IMR-90 (cell line): ENCODE data around the gene NOL6. TPM values are rescaled to one million over a fixed set of nuclear protein-coding genes. Genes with fewer than 3 reads are reported as not detected.

Experiments used
- ATAC-seq: fragments of 200-7000 bp; cut with Tn5 transposase; 2 replicates; pipeline ENCODE4 v1.9.1; 2020; ENCODE audit warnings: low read depth, mild to moderate bottlenecking, moderate library complexity
- BruUV-seq: library from RNA; stranded (reverse); fragments of 400-500 nt; replicated peaks from 2 replicates; lab custom pipeline; 2021; lab: Mats Ljungman, UMichigan
- CTCF ChIA-PET: fragments of 300-600 bp; formaldehyde crosslinking; extraction: SDS; loops from one replicate; lab custom pipeline; 2021; ENCODE audit warnings: antibody characterized with exemption; lab: Yijun Ruan, JAX
- POLR2A ChIA-PET: fragments of 300-600 bp; sonication (Branson Sonifier 250); formaldehyde crosslinking; loops from one replicate; lab custom pipeline; 2022; ENCODE audit warnings: antibody characterized with exemption; ENCODE audit not compliant: unreplicated experiment; lab: Charles Lee
- DNase-seq: peaks from one replicate; pipeline ENCODE4 v3.0.0; 2013
- H2AFZ ChIP-seq: replicated peaks from 2 replicates; pipeline ENCODE3; 2013; ENCODE audit warnings: low read length, mild to moderate bottlenecking; ENCODE audit not compliant: poor library complexity
- H2AK5ac ChIP-seq: 2 replicates; pipeline ENCODE4 v1.6.1; 2013; ENCODE audit warnings: low read depth, low read length, inconsistent platforms
- H2AK9ac ChIP-seq: replicated peaks from 2 replicates; pipeline ENCODE3; 2013; ENCODE audit warnings: mild to moderate bottlenecking, low read depth, low read length, moderate library complexity; ENCODE audit not compliant: poor library complexity
- H2BK120ac ChIP-seq: 2 replicates; pipeline ENCODE4 v1.6.1; 2013; ENCODE audit warnings: low read depth, low read length, inconsistent platforms
- H2BK15ac ChIP-seq: 3 replicates; pipeline ENCODE4 v1.6.1; 2013; ENCODE audit warnings: low read depth, low read length, inconsistent platforms
- H2BK20ac ChIP-seq: 2 replicates; pipeline ENCODE4 v1.6.1; 2013; ENCODE audit warnings: low read depth, mild to moderate bottlenecking, inconsistent platforms, low read length, moderate library complexity
- H2BK5ac ChIP-seq: 2 replicates; pipeline ENCODE4 v1.6.1; 2013; ENCODE audit warnings: mild to moderate bottlenecking, low read depth, low read length, inconsistent platforms; ENCODE audit not compliant: poor library complexity, severe bottlenecking
- H3K14ac ChIP-seq: replicated peaks from 2 replicates; pipeline ENCODE4 v1.6.1; 2013; ENCODE audit warnings: low read depth, low read length, inconsistent platforms
- H3K18ac ChIP-seq: 2 replicates; pipeline ENCODE4 v1.6.1; 2013; ENCODE audit warnings: low read depth, low read length, control low read depth
- H3K23ac ChIP-seq: 2 replicates; pipeline ENCODE4 v1.6.1; 2013; ENCODE audit warnings: low read depth, low read length, inconsistent platforms
- H3K27ac ChIP-seq: 2 replicates; pipeline ENCODE4 v1.5.1; 2013; ENCODE audit warnings: mild to moderate bottlenecking, control low read depth, low read length; ENCODE audit not compliant: insufficient read depth
- H3K27me3 ChIP-seq: 2 replicates; pipeline ENCODE4 v1.6.1; 2013; ENCODE audit warnings: low read length; ENCODE audit not compliant: control insufficient read depth, insufficient read depth
- H3K36me3 ChIP-seq: 2 replicates; pipeline ENCODE4 v1.6.1; 2013; ENCODE audit warnings: low read length, mixed read lengths; ENCODE audit not compliant: control insufficient read depth, insufficient read depth
- H3K4ac ChIP-seq: 2 replicates; pipeline ENCODE4 v1.6.1; 2013; ENCODE audit warnings: low read depth, low read length, inconsistent platforms
- H3K4me1 ChIP-seq: 2 replicates; pipeline ENCODE4 v1.6.1; 2013; ENCODE audit warnings: low read length, mixed read lengths; ENCODE audit not compliant: control insufficient read depth, insufficient read depth
- H3K4me2 ChIP-seq: 2 replicates; pipeline ENCODE4 v1.6.1; 2013; ENCODE audit warnings: low read depth, mild to moderate bottlenecking, control low read depth, low read length, moderate library complexity
- H3K4me3 ChIP-seq: 2 replicates; pipeline ENCODE4 v1.5.1; 2013; ENCODE audit warnings: low read depth, mild to moderate bottlenecking, control low read depth, low read length, moderate library complexity; ENCODE audit not compliant: insufficient read depth
- H3K56ac ChIP-seq: 2 replicates; pipeline ENCODE4 v1.6.1; 2013; ENCODE audit warnings: low read length, inconsistent platforms; ENCODE audit not compliant: insufficient read depth; ENCODE audit errors: extremely low read depth
- H3K79me1 ChIP-seq, 2 experiments: 2 replicates each; pipeline ENCODE4 v1.6.1; 2013; ENCODE audit warnings: low read length in 2 of 2, inconsistent platforms in 1 of 2, low read depth in 1 of 2
- H3K9ac ChIP-seq: 2 replicates; pipeline ENCODE4 v1.6.1; 2013; ENCODE audit warnings: low read depth, low read length, control low read depth
- H3K9me1 ChIP-seq: 2 replicates; pipeline ENCODE4 v1.6.1; 2013; ENCODE audit warnings: low read length, inconsistent platforms; ENCODE audit not compliant: insufficient read depth
- H3K9me3 ChIP-seq: 2 replicates; pipeline ENCODE4 v1.6.1; 2013; ENCODE audit warnings: low read length; ENCODE audit not compliant: control insufficient read depth, insufficient read depth
- H4K20me1 ChIP-seq: 2 replicates; pipeline ENCODE4 v1.6.1; 2013; ENCODE audit warnings: low read length, inconsistent platforms; ENCODE audit not compliant: insufficient read depth
- H4K5ac ChIP-seq: 2 replicates; pipeline ENCODE4 v1.6.1; 2013; ENCODE audit warnings: mild to moderate bottlenecking, low read depth, low read length, control low read depth
- H4K8ac ChIP-seq, 2 experiments: 2 replicates each; pipeline ENCODE4 v1.6.1; 2013; ENCODE audit warnings: low read depth in 2 of 2, low read length in 2 of 2, control low read depth in 1 of 2, inconsistent platforms in 1 of 2
- H4K91ac ChIP-seq: 2 replicates; pipeline ENCODE4 v1.6.1; 2013; ENCODE audit warnings: low read depth, low read length, inconsistent platforms; ENCODE audit not compliant: insufficient read depth
- BHLHE40 ChIP-seq: fragments of 150-350 bp; IDR thresholded peaks from 2 replicates; pipeline ENCODE4 v1.6.1; 2016; ENCODE audit warnings: mild to moderate bottlenecking, low read depth, low read length
- CEBPB ChIP-seq: IDR thresholded peaks from 2 replicates; pipeline ENCODE4 v1.6.1; 2012; ENCODE audit warnings: low read depth, low read length, improper control_type of control experiment
- FOS ChIP-seq: fragments of 150-350 bp; IDR thresholded peaks from 2 replicates; pipeline ENCODE4 v1.6.1; 2016; ENCODE audit warnings: low read depth, low read length
- MXI1 ChIP-seq: IDR thresholded peaks from 2 replicates; pipeline ENCODE4 v1.6.1; 2012; ENCODE audit warnings: low read depth, mild to moderate bottlenecking, low read length, moderate library complexity, borderline replicate concordance
- NFE2L2 ChIP-seq: fragments of 150-350 bp; IDR thresholded peaks from 2 replicates; pipeline ENCODE4 v1.6.1; 2016; ENCODE audit warnings: low read depth, mild to moderate bottlenecking, low read length
- POLR2A ChIP-seq: IDR thresholded peaks from 2 replicates; pipeline ENCODE4 v1.6.1; 2012; ENCODE audit warnings: mild to moderate bottlenecking, low read depth, low read length
- RAD21 ChIP-seq: IDR thresholded peaks from 2 replicates; pipeline ENCODE4 v1.6.1; 2012; ENCODE audit warnings: low read length, improper control_type of control experiment
- RCOR1 ChIP-seq: IDR thresholded peaks from 2 replicates; pipeline ENCODE4 v1.6.1; 2012; ENCODE audit warnings: mild to moderate bottlenecking, low read length, improper control_type of control experiment; ENCODE audit not compliant: insufficient replicate concordance
- SMC3 ChIP-seq: fragments of 150-350 bp; IDR thresholded peaks from 2 replicates; pipeline ENCODE4 v1.6.1; 2016; ENCODE audit warnings: low read depth, mild to moderate bottlenecking, antibody characterized with exemption, low read length, moderate library complexity
- WGBS, 2 experiments: methylation state at CpG; one replicate each; pipeline versions ENCODE4 v1.1.5 to v1.1.7; 2013; ENCODE audit warnings: missing lambda C conversion rate in 2 of 2; ENCODE audit not compliant: insufficient read length in 1 of 2; ENCODE audit errors: extremely low coverage in 2 of 2; 5-methylcytosine and 5-hydroxymethylcytosine counted together
- dilution Hi-C: fragments of 300-500 bp; cut with HindIII; formaldehyde crosslinking; loops from one replicate; pipeline ENCODE4 v1.14.3; 2018; ENCODE audit warnings: low sequenced_read_pairs; ENCODE audit not compliant: unreplicated experiment
- in situ Hi-C: fragments of 300-500 bp; cut with MboI; formaldehyde crosslinking; loops from 3 replicates; pipeline ENCODE4 v1.14.3; 2019; ENCODE audit warnings: low sequenced_read_pairs, inconsistent platforms, mixed read lengths
- intact Hi-C: fragments of 100-400 bp; cut with micrococcal nuclease; formaldehyde crosslinking; loops from 2 replicates; pipeline ENCODE4 v1.10.0; 2022
- polyA plus RNA-seq, 3 experiments: library from polyadenylated mRNA; depleted of rRNA; stranded (reverse); fragments of >200 nt; gene quantifications; 2 replicates each; pipeline ENCODE4 v1.2.3, GENCODE V29; 2012; ENCODE audit warnings: low replicate concordance in 1 of 3
- total RNA-seq: library from RNA; depleted of rRNA; stranded (reverse); fragments of >200 nt; gene quantifications from 2 replicates; pipeline ENCODE4 v1.2.3, GENCODE V29; 2012
- TF ChIP-seq, protein P1 (sequence below): fragments of 150-350 bp; IDR thresholded peaks from 2 replicates; pipeline ENCODE4 v1.6.1; 2017; ENCODE audit warnings: mild to moderate bottlenecking, antibody characterized with exemption, low read length, low read depth
- TF ChIP-seq, protein P2 (sequence below): conservative IDR thresholded peaks from 2 replicates; pipeline ENCODE4 v1.5.1; 2012; ENCODE audit warnings: mild to moderate bottlenecking, low read depth, low read length, improper control_type of control experiment

NOL6 gene
- total and polyA plus RNA-seq, 2 of the 4 experiments (the other 2 are of a cell fraction): 47.3 to 71.7 TPM

DNA sequence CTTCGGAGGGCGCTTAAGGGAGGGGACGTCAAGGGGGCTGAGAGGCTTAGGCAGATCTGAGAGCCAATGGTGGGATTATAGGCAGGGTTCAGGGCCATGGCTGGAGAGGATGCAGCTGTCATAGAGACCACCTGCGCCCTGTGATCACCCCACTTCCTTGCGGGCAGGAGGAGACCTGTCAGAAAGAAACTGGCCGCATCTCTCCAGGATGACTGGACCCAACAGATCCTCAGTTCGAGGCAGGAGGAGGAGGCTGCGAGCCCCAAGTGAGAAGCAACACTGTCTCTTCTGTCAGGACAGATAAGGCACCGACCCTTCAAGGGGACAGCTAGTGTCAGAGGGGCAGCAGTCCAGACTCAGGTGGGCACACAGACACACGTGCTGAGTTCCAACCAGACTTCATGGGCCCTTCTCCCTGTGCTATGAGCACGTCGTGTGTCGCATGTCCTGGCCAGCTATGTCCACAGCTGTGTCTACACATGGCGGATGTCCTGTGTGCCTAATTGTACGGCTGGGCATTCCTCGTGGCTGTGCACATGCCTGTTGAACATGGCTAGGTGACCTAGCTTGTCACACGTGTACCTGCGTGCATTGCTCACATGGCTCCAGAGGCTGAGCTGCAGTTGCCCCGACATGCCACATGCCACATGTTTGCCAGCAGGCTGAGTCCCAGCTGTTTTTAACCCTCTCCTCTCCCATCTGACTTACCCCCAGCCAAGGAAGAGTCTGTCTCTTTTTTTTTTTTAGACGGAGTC, 25.7 kb downstream of the NOL6 start (continued):
- TF ChIP-seq CEBPB: no peak

DNA sequence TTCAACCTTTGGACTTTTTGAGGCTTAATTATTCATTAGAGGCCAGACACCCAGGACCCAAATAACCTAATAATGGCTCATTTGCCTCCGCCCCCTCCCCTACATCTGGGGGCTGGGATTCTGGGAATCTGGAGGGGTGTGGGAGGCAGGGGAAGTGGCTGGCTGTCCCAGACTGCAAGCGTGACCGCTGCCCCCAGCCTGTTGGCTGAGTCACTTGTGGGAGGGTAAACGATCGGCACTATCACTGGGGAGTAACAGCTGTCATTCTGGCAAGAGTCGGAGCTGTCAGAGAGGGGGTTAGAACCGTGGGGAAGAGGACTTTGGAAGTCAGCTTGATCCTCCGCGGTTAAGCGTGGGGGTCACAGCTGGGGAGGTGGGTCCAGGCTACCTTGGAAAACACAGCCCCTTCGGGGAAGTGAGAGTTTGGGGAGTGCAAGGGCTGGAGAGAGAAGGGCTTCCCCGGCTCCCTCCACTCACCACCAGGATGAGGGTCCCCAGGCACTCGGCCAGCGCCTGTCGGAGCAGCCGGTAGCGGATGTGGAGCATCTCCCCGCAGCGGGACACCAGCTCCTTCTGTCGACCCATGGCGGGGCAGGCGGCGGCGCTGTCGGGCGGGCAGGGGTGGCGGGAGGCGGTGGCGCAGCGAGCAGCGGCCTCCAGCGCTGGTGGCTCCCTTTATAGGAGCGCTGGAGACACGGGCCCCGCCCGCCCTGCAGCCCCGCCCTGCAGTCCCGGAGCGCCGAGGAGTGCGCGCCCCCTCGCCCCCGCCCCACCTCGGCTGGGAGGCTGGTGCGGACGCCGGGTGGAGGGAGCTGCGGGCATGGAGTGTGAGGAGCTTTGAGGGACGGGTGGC, 26.6 kb downstream of the NOL6 start, which contains the start of gene AQP3:
TSS of gene AQP3 (minus strand) at position 648 of the 853 bp plus-strand sequence. CDS start at position 585, 63 bp downstream.
- Histone ChIP-seq H3K18ac (peak within 1 kb of the TSS; percentile 11; the same call in 1 of the 2 replicates), H3K14ac (peak within 1 kb of the TSS; percentile 33), H3K9ac (peak within 1 kb of the TSS; percentile 16; the same call in 1 of the 2 replicates), H2BK120ac (peak within 1 kb of the TSS; percentile 80), H3K27me3 (no peaks in the 10 kb centered on the region), H4K91ac (peak within 1 kb of the TSS; percentile 30; the same call in 1 of the 2 replicates), H3K27ac (no peak within 1 kb of the TSS; the same call in 1 of the 2 replicates), H4K8ac (peak within 1 kb of the TSS; percentile 31 to 37; a peak in 3 of 4 replicates), H3K9me3 (no peaks in the 10 kb centered on the region), H3K36me3 (no peaks in the 10 kb centered on the region), H3K4me3 (peak within 1 kb of the TSS; percentile 40), H2AK9ac (peak within 1 kb of the TSS; percentile 92), H2AFZ (peak within 1 kb of the TSS; percentile 93), H4K5ac (peak within 1 kb of the TSS; percentile 40), H3K79me1 (no peaks in the 10 kb centered on the region), H3K4me1 (peaks cover 10% of the 10 kb centered on the region), H2AK5ac (peak within 1 kb of the TSS; percentile 84), H3K56ac (no peak within 1 kb of the TSS), H3K4ac (peak within 1 kb of the TSS; percentile 53), H3K23ac (peak within 1 kb of the TSS; percentile 72), H2BK20ac (peak within 1 kb of the TSS; percentile 61), H2BK5ac (no peak within 1 kb of the TSS), H3K4me2 (peak within 1 kb of the TSS; percentile 92), H4K20me1 (no peaks in the 10 kb centered on the region), H2BK15ac (peak within 1 kb of the TSS; percentile 6), H3K9me1 (peaks cover 9% of the 10 kb centered on the region)
- peak; percentile 8; the same call in 1 of the 2 replicates for TF ChIP-seq RAD21
- TF ChIP-seq NFE2L2: no peak
- TF ChIP-seq MXI1: no peak
- TF ChIP-seq SMC3: 0 out of 2 replicates have a peak, but pooled peaks have one; percentile 2
- TF ChIP-seq FOS: 0 out of 2 replicates have a peak, but pooled peaks have one; percentile 9
- TF ChIP-seq RCOR1: no peak
- TF ChIP-seq, protein P1, sequence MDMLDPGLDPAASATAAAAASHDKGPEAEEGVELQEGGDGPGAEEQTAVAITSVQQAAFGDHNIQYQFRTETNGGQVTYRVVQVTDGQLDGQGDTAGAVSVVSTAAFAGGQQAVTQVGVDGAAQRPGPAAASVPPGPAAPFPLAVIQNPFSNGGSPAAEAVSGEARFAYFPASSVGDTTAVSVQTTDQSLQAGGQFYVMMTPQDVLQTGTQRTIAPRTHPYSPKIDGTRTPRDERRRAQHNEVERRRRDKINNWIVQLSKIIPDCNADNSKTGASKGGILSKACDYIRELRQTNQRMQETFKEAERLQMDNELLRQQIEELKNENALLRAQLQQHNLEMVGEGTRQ: no peak
- TF ChIP-seq, protein P2, sequence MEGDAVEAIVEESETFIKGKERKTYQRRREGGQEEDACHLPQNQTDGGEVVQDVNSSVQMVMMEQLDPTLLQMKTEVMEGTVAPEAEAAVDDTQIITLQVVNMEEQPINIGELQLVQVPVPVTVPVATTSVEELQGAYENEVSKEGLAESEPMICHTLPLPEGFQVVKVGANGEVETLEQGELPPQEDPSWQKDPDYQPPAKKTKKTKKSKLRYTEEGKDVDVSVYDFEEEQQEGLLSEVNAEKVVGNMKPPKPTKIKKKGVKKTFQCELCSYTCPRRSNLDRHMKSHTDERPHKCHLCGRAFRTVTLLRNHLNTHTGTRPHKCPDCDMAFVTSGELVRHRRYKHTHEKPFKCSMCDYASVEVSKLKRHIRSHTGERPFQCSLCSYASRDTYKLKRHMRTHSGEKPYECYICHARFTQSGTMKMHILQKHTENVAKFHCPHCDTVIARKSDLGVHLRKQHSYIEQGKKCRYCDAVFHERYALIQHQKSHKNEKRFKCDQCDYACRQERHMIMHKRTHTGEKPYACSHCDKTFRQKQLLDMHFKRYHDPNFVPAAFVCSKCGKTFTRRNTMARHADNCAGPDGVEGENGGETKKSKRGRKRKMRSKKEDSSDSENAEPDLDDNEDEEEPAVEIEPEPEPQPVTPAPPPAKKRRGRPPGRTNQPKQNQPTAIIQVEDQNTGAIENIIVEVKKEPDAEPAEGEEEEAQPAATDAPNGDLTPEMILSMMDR: peak; percentile 39
- TF ChIP-seq BHLHE40: peak; percentile 59
- TF ChIP-seq POLR2A: no peak
- dilution Hi-C loops: no loop called here
- ATAC-seq: peak; percentile 88
- peak; percentile 72 for DNase-seq
- in situ Hi-C loops: no loop called here
- CTCF ChIA-PET: interaction anchor here (0.8 to 1.0 kb wide), 3 partner anchors 32 to 72 kb away, joined by 3 to 4 read pairs (median 4); no protein-coding TSS in a partner anchor
- intact Hi-C loops: no loop called here
- POLR2A ChIA-PET: interaction anchor here (0.5 kb wide), 1 partner anchor 286 kb away, joined by 7 read pairs; no protein-coding TSS in a partner anchor
- 0% methylated on average over 6 of the region's 50 CpGs; no CpG with 5 or more reads in 1 of the 2 experiments for WGBS, 2 experiments
- BruUV-seq: no TSS peak
